H7 (cell line): ENCODE data around the gene LRRC1. TPM values are rescaled to one million over a fixed set of nuclear protein-coding genes. Genes with fewer than 3 reads are reported as not detected.

Source experiments
- DNase-seq: peaks from one replicate; pipeline ENCODE4 v3.0.0; 2012
- H3K27me3 ChIP-seq: 2 replicates; pipeline ENCODE4 v1.6.0; 2011; ENCODE audit warnings: mild to moderate bottlenecking, low read length; ENCODE audit not compliant: control insufficient read depth, insufficient read depth
- H3K36me3 ChIP-seq: replicated peaks from 2 replicates; pipeline ENCODE4 v1.5.1; 2011; ENCODE audit warnings: low read length; ENCODE audit not compliant: control insufficient read depth, insufficient read depth
- H3K4me3 ChIP-seq: 2 replicates; pipeline ENCODE4 v1.5.1; 2011; ENCODE audit warnings: low read depth, mild to moderate bottlenecking, control low read depth, low read length, moderate library complexity; ENCODE audit not compliant: insufficient read depth
- total RNA-seq: library from RNA; depleted of rRNA; stranded (reverse); fragments of >200 nt; shearing (Covaris generic); gene quantifications from 2 replicates; pipeline ENCODE4 v1.2.3, GENCODE V29; 2014; rRNA removed

The LRRC1 gene
- total RNA-seq, 1 experiment from 2014 or later = 10.1 TPM

GRCh38 chr6:53962646-53963045 is 167.8 kb downstream of the LRRC1 start:
- H3K36me3 ChIP-seq = no peaks in the 10 kb centered on the region
- no peak for DNase-seq
- H3K27me3 ChIP-seq = no peaks in the 10 kb centered on the region; the same call in 1 of the 2 replicates
- H3K4me3 ChIP-seq = no peak overlapping the region

- no peak overlapping the region for H3K4me3 ChIP-seq
- no peaks in the 10 kb centered on the region for H3K27me3 ChIP-seq
- H3K36me3 ChIP-seq = no peaks in the 10 kb centered on the region
- DNase-seq = no peak
These were observed 172.6 kb downstream of the LRRC1 start for GRCh38 chr6:53967415-53967814.

Other genes with a start within 250 kb of the LRRC1 start
- gene GCLC, start 249.9 kb upstream of the LRRC1 start, total RNA-seq = 37.4 and 39.8 TPM in 2 replicates
- gene KLHL31, start 129.2 kb upstream of the LRRC1 start, total RNA-seq = 0.14 and 0.22 TPM in 2 replicates